Pericardium fibroblast (primary cell): ENCODE data around the gene IL20RA. TPM values are rescaled to one million over a fixed set of nuclear protein-coding genes. Genes with fewer than 3 reads are reported as not detected.

Experiments used
- total RNA-seq: library from RNA; depleted of rRNA; stranded (reverse); fragments of >200 nt; gene quantifications from 2 replicates; pipeline ENCODE4 v1.2.3, GENCODE V29; 2015

The IL20RA gene
- total RNA-seq = 0.12 and 0.85 TPM in 2 replicates

GRCh38 chr6:137044366-137045221, at the start of gene IL20RA:
IL20RA (minus strand) TSS chr6:137044965; CDS start chr6:137044728, 237 bp downstream.

Other genes starting within 250 kb of the IL20RA start
- gene PEX7, start 222.4 kb downstream of the IL20RA start, total RNA-seq = 4.7 and 5.4 TPM in 2 replicates
- gene SLC35D3, start 122.7 kb downstream of the IL20RA start, total RNA-seq = not detected in 2 replicates
- gene IL22RA2, start 128.7 kb upstream of the IL20RA start, total RNA-seq = not detected in 2 replicates
- gene IFNGR1, start 174.4 kb upstream of the IL20RA start, total RNA-seq = 40.8 and 54.8 TPM in 2 replicates